ENCODE data around the gene CPLX3. TPM values are rescaled to one million over a fixed set of nuclear protein-coding genes. Genes with fewer than 3 reads are reported as not detected.

The CPLX3 gene
- total RNA-seq, 1 experiment from 2014 or later: 0.21 TPM

DNA sequence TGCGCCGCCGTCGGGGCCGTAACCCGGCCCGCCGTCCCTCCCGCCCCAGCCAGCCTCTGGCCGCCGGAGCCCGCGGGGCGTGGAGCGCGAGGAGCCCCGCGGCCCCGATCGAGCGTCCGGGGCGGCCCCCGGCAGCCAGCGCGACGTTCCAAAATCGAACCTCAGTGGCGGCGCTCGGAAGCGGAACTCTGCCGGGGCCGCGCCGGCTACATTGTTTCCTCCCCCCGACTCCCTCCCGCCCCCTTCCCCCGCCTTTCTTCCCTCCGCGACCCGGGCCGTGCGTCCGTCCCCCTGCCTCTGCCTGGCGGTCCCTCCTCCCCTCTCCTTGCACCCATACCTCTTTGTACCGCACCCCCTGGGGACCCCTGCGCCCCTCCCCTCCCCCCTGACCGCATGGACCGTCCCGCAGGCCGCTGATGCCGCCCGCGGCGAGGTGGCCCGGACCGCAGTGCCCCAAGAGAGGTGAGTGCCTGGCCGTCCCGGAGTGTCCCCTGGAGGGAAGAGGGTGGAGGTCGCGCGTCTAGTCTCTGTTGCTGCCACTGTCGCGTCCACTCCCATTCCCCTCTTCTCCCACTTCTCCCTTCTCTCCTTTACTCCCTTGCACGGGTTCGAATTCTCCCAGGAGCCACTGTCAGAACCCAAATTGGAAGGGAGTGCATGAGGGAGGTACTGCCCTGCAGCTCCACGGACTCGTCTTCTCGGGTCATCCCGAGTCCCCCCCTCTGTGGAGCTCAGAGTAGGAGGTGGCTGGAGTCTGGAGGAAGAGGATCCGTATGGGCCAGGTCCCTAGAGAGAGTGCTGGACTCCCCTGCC lies 44.0 kb upstream of the CPLX3 start:
- intact Hi-C loops (cut with micrococcal nuclease; ENCODE audit: unreplicated experiment): no loop called here
- no peak for TF ChIP-seq CTCF (IDR thresholded peaks at IDR 0.05; ENCODE audit: unreplicated experiment)
- BruUV-seq (replicated peaks): no TSS peak
- peak; percentile 38 for DNase-seq
- CTCF ChIA-PET: interaction anchor here (0.6 to 1.6 kb wide), 7 partner anchors 12 to 103 kb away, joined by 3 to 5 read pairs (median 3); no protein-coding TSS in a partner anchor
- H3K4me3 Mint-ChIP-seq (ENCODE audit: low read depth, unreplicated experiment): peak overlapping the region; percentile 85
- H3K4me1 Mint-ChIP-seq (ENCODE audit: low read depth, unreplicated experiment): peaks cover 39% of the 10 kb centered on the region
- peak overlapping the region; percentile 56 for H3K27ac Mint-ChIP-seq (ENCODE audit: unreplicated experiment)
- no peaks in the 10 kb centered on the region for H3K9me3 Mint-ChIP-seq (ENCODE audit: low read depth, unreplicated experiment)
- H3K36me3 Mint-ChIP-seq (ENCODE audit: insufficient read depth, unreplicated experiment): peaks cover 23% of the 10 kb centered on the region
- H3K27me3 Mint-ChIP-seq (ENCODE audit: unreplicated experiment): peaks cover 14% of the 10 kb centered on the region

GRCh38 chr15:74783072-74783807 lies 43.2 kb upstream of the CPLX3 start:
- no peak for TF ChIP-seq CTCF (IDR thresholded peaks at IDR 0.05; ENCODE audit: unreplicated experiment)
- Mint-ChIP-seq H3K27me3 (ENCODE audit: unreplicated experiment) (peaks cover 14% of the 10 kb centered on the region), H3K9me3 (ENCODE audit: low read depth, unreplicated experiment) (no peaks in the 10 kb centered on the region), H3K27ac (ENCODE audit: unreplicated experiment) (peak overlapping the region; percentile 56), H3K4me3 (ENCODE audit: low read depth, unreplicated experiment) (peak overlapping the region; percentile 85), H3K36me3 (ENCODE audit: insufficient read depth, unreplicated experiment) (peaks cover 23% of the 10 kb centered on the region), H3K4me1 (ENCODE audit: low read depth, unreplicated experiment) (peaks cover 47% of the 10 kb centered on the region)
- intact Hi-C loops (cut with micrococcal nuclease; ENCODE audit: unreplicated experiment): no loop called here
- DNase-seq: peak; percentile 35
- CTCF ChIA-PET: interaction anchor here (0.5 to 1.6 kb wide), 7 partner anchors 12 to 103 kb away, joined by 3 to 7 read pairs (median 3); no protein-coding TSS in a partner anchor
- BruUV-seq (replicated peaks): no TSS peak

- CTCF ChIA-PET: interaction anchor here (0.5 to 1.6 kb wide), 5 partner anchors 13 to 100 kb away, joined by 3 to 7 read pairs (median 4); no protein-coding TSS in a partner anchor
Measured at GRCh38 chr15:74783808-74784175, 42.6 kb upstream of the CPLX3 start.

More at GRCh38 chr15:74783808-74784175, 42.6 kb upstream of the CPLX3 start:
- TF ChIP-seq CTCF (IDR thresholded peaks at IDR 0.05; ENCODE audit: unreplicated experiment): no peak
- H3K27me3 Mint-ChIP-seq (ENCODE audit: unreplicated experiment): peaks cover 14% of the 10 kb centered on the region
- DNase-seq: no peak
- no peaks in the 10 kb centered on the region for H3K9me3 Mint-ChIP-seq (ENCODE audit: low read depth, unreplicated experiment)
- peak overlapping the region; percentile 19 for H3K27ac Mint-ChIP-seq (ENCODE audit: unreplicated experiment)
- H3K4me1 Mint-ChIP-seq (ENCODE audit: low read depth, unreplicated experiment): peaks cover 52% of the 10 kb centered on the region
- H3K4me3 Mint-ChIP-seq (ENCODE audit: low read depth, unreplicated experiment): peak overlapping the region; percentile 85
- intact Hi-C loops (cut with micrococcal nuclease; ENCODE audit: unreplicated experiment): no loop called here
- peaks cover 23% of the 10 kb centered on the region for H3K36me3 Mint-ChIP-seq (ENCODE audit: insufficient read depth, unreplicated experiment)
- no TSS peak for BruUV-seq (replicated peaks)

All from Calu3 (cell line).